ENCODE results near the gene FBXO22.
"Not testable (repeated sequence)": the region's sequence is repeated elsewhere in the genome, so short reads cannot be mapped to it uniquely, and the experiment has no call there.

FBXO22 gene

GRCh38 chr15:75984706-75985105, 81.0 kb downstream of the FBXO22 start:
- DNase-seq, result not testable (repeated sequence)

- DNase-seq, result no peak
These were observed 82.3 kb downstream of the FBXO22 start for GRCh38 chr15:75985971-75986370.

GRCh38 chr15:75989045-75989444, 85.4 kb downstream of the FBXO22 start:
- no peak for DNase-seq

GRCh38 chr15:75989875-75990274, 86.2 kb downstream of the FBXO22 start:
- no peak for DNase-seq
